HG02588 (cell line): ENCODE results near the gene CFAP61.

Experiments
- ATAC-seq: cut with Tn5 transposase; IDR thresholded peaks from one replicate; pipeline ENCODE4 v1.9.1; 2021; ENCODE audit warnings: mild to moderate bottlenecking, moderate library complexity; ENCODE audit not compliant: unreplicated experiment

CFAP61 gene

GRCh38 chr20:20160520-20160919 lies 108.2 kb downstream of the CFAP61 start:
- ATAC-seq: no peak

DNA sequence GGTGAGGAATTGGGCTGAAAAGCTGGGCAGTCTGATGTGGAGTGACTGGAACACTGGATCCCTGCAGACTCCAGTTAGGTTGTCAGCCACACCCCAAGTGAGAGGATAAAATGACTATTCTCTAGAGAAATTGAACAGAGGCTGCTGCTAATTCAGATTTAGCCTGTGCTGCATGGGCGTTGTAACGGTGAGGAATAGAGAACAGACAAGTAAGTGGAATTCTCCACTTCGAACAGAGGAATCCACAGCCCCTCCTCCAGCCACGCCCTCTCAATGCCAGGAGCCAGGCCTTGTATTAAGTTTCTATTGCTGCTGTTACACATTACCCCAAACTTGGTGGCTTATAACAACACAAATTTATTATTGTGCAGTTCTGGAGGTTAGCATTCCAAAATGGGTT lies 109.3 kb downstream of the CFAP61 start:
- ATAC-seq: no peak

- no peak for ATAC-seq
These were observed 115.4 kb downstream of the CFAP61 start for GRCh38 chr20:20167698-20168097.

GRCh38 chr20:20173254-20173653 lies 120.9 kb downstream of the CFAP61 start:
- ATAC-seq: no peak

DNA sequence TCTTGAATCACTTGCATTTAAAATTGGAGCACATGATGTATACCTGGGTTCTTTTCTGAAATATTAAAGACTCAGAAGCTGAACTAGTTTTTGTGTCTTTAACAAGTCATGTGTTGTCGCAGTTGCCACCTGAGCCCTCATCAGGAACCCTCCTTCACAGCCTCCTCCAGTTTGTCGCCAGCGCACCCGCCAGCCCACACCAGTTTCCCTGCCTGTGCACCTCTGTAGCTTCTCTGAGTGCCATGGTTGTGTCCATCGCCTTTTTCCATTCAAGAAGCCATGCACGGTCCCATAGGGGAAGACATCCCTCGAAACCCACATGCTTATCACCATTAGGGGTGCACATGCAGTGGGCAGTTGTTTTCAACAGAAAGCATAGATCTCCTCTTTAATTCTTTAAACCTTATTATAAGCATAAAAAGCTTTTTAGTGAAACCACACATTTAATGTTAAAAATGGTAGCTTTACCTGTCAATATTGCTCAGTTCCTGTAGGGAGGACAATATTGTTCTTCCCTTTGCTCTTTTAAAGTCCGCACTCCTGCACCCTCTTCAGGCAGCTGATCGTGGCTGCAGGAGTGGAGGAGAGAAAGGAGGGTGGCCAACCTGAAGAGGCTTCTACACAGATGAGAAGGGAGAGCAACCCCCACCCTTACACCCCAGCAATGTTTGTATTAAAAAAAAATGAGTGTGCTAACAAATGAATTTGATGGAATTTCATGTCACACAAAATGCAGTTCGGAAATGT lies 121.9 kb downstream of the CFAP61 start:
- ATAC-seq: no peak

GRCh38 chr20:20181322-20181721 lies 129.0 kb downstream of the CFAP61 start:
- ATAC-seq: no peak

GRCh38 chr20:20184149-20184548 lies 131.8 kb downstream of the CFAP61 start:
- no peak for ATAC-seq

DNA sequence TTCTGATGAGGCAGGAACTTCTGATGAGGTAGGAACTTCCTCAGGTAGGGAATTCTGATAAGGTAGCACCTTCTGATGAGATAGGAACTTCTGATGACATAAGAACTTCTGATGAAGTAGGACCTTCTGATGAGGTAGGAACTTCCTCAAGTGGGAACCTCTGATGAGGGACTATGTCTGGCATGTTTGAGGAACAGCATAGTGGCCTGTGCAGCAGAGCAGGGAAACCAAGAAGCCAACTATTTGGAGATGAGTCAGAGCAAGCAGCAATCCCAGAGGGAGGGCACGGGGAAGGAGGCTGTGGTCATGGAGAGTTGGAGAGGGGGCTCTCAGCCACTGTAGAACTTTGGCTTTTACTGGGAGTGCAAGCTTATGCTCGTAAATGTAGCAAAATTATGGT lies 132.4 kb downstream of the CFAP61 start:
- ATAC-seq: no peak

GRCh38 chr20:20188647-20189046 lies 136.3 kb downstream of the CFAP61 start:
- ATAC-seq: peak; percentile 80

- no peak for ATAC-seq
These were observed 140.0 kb downstream of the CFAP61 start for GRCh38 chr20:20192366-20192765.

DNA sequence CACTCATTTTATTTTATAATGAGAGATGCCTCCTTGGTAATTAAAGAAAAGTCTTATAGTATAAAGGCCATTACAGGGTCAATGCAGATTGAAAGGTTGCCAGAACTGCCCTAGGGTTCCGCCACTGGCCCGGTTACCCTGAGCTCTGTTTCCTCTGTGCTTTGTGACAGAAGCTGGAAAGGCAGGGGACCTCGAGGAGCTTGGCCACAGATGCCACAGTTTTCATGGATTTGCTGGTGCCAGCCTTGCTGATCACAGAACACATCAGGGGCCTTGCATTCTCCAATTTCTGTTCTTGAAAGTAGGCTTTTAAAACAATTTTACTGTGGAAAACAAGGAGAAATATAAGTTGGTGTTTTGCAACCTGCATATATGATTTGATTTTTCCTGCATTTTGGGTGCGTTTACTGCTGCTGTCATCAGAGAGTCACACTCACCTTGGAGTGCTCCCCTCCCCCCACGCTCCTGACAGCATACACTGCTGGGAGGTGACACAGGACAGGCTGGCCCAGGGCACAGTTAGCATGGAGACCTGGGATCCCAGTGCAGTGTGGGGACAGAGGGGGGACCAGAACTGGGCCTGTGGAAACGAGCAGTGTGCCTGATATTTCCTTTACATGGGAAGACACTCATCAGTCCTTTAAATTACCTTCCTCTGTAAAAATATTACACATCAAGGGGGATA lies 142.8 kb downstream of the CFAP61 start:
- ATAC-seq: no peak

DNA sequence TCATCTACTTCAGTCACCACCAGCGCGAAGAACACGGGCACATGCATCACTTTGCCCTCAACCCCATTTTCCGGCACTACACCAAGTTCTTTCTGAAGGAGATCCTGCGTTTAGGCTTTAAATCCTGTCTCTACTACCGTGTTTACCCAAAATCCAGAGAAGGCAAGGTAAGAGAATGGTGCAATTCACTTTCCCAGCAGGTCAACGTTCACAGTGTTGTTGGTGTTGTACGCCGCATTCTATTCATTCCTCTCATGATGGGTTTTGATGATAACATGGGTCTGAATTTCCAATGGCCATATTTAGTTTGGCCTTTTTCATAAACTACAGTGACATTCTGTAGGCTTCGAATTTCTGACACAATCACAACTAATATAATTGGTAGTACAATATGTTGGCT lies 144.3 kb downstream of the CFAP61 start:
- ATAC-seq: no peak

DNA sequence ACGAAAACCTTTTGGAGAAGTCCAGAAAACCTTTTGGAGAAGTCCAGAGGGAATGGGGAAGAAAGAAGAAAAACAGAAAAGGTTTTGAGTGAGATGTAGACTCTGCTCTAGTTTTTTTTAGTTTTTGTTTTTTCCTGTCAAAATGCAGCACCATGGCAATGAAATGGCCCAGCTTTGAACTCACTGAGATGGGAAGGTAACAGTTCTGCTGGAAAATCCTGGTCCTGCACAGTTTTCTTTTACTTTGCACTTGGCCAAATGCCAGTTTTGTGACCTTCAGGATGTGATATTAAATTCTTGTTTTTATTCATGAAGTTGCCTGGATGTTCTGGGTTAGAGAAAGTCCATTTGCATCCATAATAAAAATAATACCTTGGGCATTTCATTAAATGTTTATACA lies 145.7 kb downstream of the CFAP61 start:
- no peak for ATAC-seq

DNA sequence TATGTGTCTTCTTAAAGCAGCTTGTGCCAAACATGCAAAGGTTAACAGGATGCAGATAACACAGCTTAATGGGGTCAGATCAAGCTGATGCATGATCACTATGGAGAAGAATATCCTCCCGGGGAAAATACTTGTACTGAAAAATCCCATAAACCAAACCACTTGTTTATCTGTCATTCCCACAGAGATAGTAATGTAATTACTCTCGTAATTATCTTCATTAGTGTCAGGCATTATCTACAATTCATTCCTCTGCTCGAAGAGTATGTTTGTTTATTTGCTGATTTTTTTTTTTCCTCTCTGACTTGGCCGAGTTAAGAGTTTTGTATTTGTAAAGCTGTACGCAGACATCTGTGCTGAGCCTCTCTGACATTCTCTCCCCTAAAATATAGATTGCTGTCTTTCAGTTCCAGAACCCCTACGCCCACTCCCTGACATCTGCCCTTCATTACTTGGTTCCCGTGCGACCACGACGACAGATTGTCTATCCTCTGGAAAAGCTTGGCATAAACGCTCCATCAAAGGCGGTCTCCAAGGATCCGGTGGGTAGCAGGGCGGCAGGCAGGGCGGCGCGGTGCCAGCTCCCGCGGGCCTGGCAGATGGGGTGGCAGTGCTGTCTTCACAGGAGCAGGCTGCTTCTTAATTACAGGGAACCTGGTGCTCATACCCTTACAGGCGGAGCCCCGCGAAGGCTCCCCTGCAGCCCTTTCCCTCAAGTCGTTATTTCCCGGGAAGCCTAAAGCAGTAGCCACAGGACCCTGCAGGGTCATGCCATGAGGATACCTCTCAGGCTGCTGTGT lies 147.2 kb downstream of the CFAP61 start:
- ATAC-seq: no peak

GRCh38 chr20:20201124-20201523 lies 148.8 kb downstream of the CFAP61 start:
- no peak for ATAC-seq

DNA sequence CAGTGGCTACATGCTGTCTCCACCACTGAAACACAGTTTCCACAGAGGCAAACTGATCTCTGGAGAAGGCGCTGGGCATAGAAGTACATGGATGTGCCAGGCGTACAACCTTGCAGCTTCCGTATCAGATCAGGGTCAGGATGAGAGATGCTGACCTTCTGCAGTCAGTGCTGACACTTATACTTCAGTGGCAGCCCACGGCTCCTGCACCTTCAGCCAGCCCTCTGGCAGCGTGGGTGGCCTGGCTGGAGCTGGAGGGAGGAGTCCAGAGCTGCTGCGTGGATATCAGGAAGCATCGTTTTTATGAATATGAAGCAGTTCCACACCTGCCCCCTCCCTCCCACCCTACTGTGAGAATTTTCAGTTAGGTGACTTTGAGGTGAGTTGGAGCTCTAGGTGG lies 149.3 kb downstream of the CFAP61 start:
- ATAC-seq: no peak

DNA sequence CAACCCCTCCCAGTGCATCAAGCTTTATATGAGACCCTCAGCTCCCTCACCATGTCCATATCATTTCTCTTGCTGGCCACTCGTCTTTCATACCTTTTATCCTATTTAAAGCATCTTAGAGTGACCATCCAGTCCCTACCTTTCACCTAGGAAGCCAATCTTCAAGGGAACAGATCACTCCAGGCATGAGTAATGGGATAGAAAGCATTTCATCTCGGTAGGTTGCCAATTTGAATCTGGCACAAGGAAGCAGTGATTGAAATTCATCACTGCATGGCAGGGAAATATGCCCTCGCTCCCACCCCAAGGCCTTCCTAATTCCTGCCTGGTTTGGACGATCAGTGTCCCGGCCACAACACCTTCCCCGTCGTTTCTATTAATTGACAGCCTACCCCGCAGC lies 150.4 kb downstream of the CFAP61 start:
- no peak for ATAC-seq

GRCh38 chr20:20203784-20204183 lies 151.5 kb downstream of the CFAP61 start:
- ATAC-seq: no peak

DNA sequence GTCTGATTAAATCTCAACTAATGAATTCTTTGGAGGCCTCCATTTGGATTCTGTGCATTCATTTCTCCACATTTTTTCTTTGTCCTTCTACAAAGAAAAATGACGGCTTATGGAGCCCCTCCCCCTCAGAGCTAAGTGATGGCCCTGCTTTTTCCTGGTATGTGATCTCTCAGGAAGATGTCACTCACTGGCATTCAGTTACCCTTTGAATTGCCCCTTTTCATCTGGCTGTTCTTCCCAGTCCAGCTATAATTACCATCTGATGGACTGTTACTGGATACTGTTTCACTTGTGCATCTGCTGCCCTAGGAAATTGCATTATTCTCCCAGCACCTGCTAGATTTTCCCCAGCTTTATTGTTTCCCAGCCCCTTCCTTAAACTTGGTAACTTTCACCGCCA lies 151.9 kb downstream of the CFAP61 start:
- ATAC-seq: no peak

DNA sequence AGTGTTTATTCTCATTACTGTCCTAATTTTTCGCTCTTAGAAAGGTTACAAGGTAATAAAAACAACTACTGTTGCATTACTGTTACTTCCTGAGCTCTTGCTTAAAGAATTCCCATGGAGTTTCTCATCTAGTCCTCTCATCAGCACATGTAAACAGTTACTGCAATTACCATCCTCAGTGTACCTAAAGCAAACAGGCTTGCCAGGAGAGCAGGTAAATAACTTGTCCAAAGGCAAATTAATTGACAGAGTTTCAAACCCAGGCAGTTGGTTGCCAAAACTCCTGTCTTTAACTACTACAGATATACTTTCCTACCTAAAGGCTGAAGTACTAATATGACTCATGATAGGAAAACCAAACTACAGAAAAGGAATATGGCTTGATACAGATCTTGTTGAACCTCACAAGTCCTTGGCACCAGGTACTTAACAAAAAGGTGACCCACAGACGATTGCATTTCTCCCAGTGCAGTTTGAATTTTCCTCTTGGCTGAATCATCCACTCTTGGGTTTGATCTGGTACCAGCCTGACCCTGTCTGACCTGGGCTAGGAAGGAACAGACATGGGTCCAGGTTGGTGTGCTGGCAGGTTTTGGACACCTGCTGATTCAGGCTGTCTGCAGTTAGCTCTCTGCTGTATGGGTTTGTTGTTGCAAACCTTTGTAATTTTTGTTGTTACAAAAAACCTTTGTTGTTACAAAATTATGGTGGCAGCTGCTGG lies 153.0 kb downstream of the CFAP61 start:
- no peak for ATAC-seq

GRCh38 chr20:20205862-20206236 lies 153.5 kb downstream of the CFAP61 start:
- no peak for ATAC-seq
